Raji (cell line): ENCODE data around the gene CEPT1.
A peak's percentile ranks its signal among the peaks of the same experiment; 100 is the strongest.

Experiments used
- POLR2A ChIP-seq: IDR thresholded peaks from 2 replicates; pipeline ENCODE4 v1.6.1; 2011; ENCODE audit warnings: low read depth, low read length, control low read depth; ENCODE audit not compliant: insufficient read depth

Gene CEPT1

DNA sequence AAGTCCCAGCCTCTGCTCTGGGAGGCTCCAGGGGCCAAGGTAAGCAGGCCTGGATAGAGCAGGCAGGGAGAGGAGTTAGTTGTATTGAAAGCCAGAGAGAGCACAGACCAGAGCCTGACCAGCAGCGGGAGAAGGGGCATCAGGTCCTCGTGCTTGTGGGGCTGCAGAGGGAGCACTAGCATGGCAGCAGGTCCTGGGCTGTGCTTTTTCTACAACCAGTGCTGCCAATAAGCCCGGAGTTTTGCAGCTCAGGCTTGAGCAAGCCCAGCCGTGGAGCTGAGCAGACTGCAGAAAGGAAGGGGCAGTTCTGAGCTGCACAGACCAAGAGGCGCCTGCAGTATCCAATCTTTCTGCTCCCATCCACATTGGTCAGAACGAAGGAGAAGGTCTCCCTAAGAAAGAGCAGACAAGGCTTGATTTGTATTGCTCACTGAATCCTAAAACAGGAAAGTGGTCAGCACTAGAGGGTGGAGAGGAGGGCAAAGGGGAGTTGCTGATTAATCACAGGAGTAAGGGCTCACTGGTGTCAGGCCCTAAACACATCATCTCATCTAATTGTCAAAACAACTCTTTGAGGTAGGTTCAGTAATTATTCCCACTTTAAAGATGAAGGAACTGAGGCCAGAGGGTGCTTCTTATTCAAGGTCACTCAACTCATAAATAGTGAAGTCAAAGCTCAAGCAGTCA lies 57.7 kb downstream of the CEPT1 start:
- TF ChIP-seq POLR2A, result 0 out of 2 replicates have a peak, but pooled peaks have one; percentile 24

DNA sequence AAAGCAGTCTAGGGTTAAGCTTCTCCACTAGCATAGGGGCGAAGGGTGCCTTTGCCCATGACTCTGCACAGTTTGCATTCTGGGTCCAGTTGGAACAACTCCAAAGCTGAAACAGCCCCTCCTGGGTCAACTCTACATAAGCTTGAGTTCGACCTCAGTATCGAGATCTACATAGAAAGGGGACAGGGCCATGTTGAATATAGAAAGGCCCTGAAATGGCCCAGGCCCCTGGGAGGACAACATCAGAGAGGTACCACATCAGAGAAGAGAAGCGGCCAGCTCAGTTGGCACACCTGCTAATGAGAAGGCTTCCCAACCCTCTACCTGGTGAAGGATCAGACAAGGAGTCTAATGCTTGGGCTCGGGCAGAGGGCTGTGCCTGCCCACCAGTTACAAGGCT lies 58.8 kb downstream of the CEPT1 start:
- no peak for TF ChIP-seq POLR2A

DNA sequence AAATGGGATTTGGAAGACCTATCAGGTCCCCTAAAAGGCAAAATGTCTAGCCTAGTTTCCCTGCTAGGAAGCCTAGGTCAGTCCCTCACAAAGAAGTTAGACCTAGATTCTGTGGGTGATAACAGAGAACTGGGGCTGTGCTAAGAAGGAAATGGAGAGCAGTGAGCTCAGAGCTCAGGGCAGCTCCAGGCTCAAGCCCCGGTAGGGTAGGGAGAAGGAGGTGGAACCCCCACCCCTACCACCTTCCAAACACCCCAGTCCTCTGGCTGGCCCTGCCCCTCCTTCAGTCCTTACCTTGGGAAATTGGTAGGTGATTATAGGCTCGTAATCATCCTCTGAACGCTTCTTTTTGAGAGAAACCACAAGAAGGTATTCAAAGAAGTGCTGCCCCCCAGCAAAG lies 59.3 kb downstream of the CEPT1 start:
- no peak for TF ChIP-seq POLR2A

DNA sequence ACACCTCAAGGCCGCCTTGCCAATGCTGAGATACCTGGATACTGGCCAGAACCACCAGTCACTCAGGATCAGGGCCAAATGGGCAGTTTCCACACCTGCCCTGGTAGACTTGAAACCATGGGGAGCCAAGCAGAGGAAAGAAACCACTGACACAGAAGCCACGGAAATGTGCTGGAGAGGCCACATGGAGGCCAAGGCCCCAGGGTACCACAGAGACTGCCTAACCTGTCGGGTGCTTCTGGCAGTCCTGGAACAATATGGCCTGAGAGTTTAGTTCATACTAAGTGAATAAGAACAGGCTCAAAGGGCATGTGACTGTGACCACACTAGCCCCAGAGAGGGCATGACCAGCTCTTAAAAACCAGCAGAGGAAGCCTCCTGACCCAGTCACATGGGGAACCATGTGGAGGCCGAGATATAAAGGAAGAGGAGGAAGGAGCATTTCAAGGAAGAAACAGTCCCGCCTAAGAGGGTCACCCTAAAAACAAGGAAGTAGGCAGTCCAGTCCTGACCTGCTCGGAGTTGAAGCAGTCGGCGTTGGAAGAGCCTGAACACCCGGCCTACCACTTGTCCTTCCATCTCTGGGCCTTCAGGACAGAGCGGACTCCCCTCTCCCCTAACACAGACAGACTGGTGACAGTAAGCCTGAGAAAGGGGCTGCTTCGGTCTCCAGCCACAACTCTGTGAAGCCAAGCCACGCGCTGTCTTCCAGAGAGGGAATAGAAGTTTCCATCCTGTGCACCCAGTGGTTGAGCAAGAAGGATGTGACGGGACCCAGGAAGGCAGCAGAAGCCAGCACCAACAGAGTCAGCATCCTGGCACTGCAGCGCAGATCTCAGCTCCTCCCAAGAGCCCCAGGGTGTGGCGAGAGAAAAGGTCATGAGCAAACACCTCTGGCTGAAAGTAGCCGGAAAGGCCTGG lies 60.1 kb downstream of the CEPT1 start, which contains the start of gene DENND2D:
Gene DENND2D (minus strand): TSS at position 766 of the 921 bp plus-strand sequence. CDS start 187 bp downstream, at position 579.
- no peak for TF ChIP-seq POLR2A

DNA sequence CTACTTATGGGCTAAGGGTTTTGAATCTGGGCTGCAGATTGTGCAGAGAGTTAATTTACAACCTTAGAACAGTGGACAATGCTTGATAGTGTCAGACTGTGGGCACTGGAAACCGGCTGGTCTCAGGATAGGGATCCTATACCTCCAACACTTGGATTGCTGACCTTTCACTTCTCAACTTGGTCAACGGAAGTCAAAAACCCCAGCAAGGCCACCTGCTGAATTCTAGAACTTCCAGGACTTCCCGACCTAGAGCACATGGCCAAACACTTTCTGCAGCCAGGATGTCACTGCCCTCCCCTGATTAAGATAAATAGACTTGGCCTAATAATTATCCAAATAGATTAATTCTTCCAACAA lies 60.8 kb downstream of the CEPT1 start:
- TF ChIP-seq POLR2A, result no peak

DNA sequence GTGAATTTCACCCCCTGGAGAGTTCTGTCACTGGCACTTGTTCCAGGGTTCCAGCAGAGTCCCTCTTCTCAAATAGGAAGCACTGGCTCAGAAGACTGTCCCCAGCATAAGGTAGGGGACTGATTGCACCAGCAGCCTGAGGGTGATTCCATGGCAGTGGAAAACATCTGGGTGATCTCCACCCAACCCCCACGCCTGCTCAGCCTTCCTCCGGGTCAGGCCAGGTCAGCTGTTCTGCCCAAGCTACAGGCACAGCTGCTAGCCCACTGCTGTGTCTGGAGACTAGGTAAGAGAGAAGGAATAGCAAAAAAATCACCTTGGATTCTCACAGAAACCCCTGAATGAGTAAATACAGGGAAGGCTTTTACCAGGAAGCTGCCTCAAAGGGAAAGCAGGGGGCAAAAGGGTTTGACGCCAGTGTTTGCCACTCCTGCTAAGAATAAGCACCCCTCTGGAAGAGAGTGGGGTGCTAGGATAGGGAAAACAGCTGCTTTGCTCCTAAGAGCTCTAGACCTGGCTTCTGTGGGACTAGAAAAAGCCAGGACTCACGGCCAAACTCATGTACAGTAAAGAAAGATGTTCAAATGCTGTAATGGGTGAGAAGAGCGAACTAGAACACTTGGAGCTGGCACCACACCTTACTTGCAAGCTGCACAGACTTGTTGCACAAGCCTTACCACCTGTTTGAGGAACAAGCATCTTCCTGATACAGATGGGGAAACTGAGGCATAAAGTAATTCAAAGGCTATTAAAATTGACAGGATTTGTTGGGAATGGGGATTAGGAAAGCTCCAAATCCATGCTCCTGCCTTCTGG lies 61.5 kb downstream of the CEPT1 start:
- TF ChIP-seq POLR2A, result no peak

DNA sequence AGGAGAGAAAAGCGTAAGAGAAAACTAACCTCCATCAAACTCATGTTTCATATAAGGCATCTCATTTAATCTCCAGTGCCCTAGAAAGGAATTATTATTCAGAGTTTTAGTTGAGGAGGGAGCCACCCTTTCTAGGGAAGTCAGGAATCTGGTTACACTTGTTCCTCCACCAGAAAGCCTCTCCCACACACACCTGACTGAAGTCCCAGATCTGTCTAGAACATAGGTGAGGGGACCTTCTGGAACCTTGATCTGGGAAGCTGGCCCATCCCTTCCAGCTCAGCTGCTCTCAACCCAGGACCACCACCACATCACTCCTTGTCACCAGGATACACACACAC lies 62.3 kb downstream of the CEPT1 start:
- TF ChIP-seq POLR2A, result no peak

DNA sequence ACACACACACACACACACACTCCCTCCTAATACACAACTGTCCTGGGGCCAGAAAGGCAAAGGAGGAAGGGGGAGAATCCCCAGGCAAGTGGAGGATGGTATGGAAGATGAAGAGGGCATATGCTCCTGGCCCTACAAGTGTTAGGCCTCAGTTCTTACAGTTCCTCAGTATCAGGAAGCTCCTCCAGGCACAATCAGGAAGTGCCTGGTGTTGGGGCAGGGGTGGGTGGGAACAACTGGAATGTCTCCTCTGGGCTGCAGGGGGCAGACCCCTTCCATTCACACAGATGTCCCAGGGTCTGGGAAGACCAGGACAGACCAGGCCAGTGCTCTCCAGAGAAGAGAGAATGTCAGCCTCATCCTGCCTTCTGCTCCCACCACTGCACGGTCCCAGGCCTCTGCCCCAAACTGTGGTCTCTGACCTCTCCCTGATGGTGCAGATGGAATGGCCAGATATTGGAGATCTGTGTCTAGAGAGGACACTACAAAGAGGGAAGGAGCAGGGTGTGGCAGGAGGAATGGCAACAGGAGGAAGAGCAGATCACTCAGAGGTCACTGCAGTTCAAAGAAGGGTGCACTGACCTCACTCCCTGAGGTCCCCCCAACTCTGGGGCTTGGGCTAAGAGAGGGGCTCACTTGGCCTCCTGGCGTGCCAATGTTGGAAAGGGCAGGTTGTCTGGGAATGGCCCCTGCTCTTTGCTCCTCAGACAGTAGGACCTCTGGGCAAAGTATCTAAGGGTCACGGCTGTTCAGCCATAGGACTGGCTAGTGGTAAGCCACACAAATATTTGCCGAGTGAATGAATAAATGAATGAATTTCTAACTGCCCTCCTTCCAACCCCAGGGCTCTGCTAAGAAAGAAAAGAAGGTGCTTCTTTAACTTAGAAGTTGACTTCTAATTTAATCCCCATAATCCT lies 62.9 kb downstream of the CEPT1 start:
- TF ChIP-seq POLR2A, result no peak

DNA sequence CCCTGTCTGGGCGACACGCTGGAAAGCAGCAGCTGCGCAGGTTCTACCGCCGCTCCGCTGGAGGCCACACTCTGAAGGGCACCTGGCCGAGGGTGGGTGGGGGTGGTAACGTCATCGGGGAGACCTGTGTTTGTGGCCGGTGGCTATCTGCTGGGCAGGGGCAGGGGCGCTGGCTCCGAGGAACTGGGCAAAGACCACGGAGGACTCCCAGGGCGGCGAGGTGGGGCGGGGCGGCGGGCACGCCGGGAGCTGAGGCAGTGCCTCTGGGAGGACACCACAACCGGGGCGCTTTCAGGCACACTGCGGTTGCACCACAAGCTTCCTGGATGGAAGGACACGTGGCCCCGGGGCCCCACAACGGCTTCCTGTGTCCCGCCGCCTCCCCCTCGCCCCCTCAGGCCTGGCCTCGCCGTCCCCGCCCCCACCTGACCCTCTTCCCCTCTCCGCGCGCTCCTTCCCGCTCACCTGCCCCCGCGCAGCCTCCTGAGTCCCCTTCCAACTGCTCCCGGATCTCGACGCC lies 63.7 kb downstream of the CEPT1 start:
- TF ChIP-seq POLR2A, result peak; percentile 63

DNA sequence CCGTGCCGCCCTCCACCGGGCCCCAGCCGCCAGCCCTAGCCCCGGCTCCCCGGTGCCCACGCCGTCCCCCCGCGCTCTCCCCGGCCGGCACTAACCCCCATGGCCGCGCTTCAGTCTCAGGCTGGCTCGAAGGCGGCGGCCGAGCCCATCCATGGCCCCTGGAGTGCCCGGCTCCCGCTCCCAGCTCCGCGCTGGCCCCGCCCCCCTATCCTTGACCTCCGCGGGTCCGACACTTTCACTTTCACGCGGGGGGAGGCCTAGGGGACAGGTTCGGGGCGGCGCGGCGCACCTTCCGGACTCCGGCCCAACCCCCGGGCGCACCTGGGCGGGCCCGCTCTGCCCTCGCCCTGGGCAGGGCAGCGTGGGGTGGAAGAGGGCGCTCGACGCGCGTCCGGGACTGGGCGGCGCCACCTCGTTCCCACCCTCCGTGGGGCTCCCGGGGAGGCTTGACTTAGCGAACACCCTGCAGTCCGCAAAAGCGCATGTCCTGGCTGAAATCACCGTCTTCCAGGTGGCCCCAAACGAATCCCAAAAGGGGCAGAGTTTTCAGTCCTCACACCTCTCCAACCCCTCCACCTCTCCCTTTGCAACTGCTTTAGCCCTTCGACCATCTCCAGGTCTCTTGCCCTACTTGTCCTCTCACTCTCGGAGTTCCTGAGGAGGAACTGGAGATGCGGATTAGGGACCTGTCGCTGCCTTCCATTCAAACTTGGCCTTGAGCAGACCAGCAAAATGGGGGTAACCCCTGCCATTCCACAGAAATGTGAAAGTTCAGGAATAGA lies 64.4 kb downstream of the CEPT1 start:
- peak; percentile 23; the same call in 1 of the 2 replicates for TF ChIP-seq POLR2A

DNA sequence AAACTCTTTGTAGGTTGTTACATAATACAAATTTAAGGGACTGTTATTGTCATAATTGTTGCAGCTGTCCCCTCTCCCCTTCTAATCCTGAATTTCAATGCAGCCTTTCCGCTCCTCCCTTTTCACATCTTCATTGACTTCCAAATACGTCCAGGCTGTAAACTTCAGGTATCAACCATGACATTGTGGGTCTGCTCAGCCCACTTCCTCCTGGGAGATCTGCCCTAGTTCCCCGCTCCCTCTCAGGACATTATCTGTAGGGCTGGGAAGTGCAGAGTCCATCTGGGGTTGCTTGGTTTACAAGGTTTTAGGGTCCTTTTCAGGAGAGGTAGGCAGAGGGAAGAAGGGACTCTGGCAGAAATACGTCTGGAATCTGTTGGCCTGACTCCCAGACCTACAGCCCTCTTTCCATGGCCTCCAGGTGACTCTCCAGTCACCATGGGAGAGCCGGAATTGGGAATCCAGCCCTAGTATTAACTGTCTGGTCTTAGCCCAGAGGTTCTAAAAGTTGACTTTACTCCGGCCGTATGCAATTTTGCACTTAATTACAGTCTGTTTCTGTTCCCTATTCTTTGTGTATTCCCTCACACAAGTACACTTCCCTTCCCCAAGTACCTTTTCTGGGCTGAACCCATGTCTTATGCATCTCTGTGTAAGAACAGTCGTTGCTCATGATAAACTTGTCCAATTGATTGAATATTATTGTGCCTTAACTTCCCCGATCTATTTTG lies 65.1 kb downstream of the CEPT1 start:
- no peak for TF ChIP-seq POLR2A

DNA sequence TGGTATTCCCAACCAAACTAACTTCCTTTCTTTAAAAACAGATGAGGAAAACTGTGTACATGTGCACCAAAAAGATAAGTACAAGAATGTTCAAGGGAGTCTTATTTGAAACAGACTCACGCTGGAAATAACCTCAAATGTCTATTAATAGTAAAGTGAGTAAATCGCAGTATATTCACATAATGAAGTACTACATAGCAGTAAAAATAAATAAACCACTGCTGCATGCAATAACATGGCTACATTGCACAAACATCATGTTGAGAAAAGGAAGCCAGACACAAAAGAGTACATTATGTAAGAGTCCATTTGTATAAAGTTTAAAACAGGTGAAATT lies 65.7 kb downstream of the CEPT1 start:
- no peak for TF ChIP-seq POLR2A

DNA sequence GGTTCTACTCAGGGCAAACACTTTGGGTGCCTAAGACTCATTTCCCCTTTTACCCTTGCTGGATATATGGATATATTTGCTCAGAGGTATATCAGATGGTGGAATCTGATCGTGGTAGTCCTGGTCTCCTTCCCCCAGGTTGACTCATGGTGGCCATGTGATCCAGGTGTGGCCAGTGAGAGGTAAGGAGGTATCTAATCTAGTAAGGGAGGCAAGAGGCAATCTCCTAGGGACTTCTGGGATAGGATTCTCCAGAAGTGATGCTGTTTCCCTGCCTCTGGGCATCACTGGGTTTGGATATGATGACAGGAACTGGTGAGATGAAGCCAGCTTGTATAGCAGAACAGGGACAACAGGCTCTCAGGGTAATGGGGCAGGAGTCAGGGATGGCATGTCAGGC lies 68.9 kb downstream of the CEPT1 start:
- TF ChIP-seq POLR2A, result no peak
